ENCODE results near the gene GTPBP1. TPM values are rescaled to one million over a fixed set of nuclear protein-coding genes. Genes with fewer than 3 reads are reported as not detected.

Gene GTPBP1
- total RNA-seq, 1 donor from 2014 or later = 111 TPM

- Mint-ChIP-seq H3K27me3 (ENCODE audit: insufficient read depth) (no peaks in the 10 kb centered on the region), H3K4me3 (no peak overlapping the region), H3K36me3 (ENCODE audit: low read depth) (peaks cover 44% of the 10 kb centered on the region), H3K4me1 (ENCODE audit: low read depth) (peaks cover 39% of the 10 kb centered on the region), H3K27ac (no peak overlapping the region), H3K9me3 (no peaks in the 10 kb centered on the region)
- intact Hi-C loops (cut with micrococcal nuclease) = no loop called here
- no peak for DNase-seq (ENCODE audit: low spot score)
These were observed 26.6 kb downstream of the GTPBP1 start for GRCh38 chr22:38732251-38732815.

- no peak for DNase-seq (ENCODE audit: low spot score)
- Mint-ChIP-seq H3K9me3 (no peaks in the 10 kb centered on the region), H3K27ac (peak overlapping the region; percentile 70), H3K27me3 (ENCODE audit: insufficient read depth) (no peaks in the 10 kb centered on the region), H3K36me3 (ENCODE audit: low read depth) (peaks cover 46% of the 10 kb centered on the region), H3K4me1 (ENCODE audit: low read depth) (peaks cover 49% of the 10 kb centered on the region), H3K4me3 (no peak overlapping the region)
- intact Hi-C loops (cut with micrococcal nuclease) = no loop called here
These were observed 27.6 kb downstream of the GTPBP1 start for GRCh38 chr22:38733329-38733723.

GRCh38 chr22:38733724-38734381 is 28.1 kb downstream of the GTPBP1 start:
- intact Hi-C loops (cut with micrococcal nuclease) = no loop called here
- Mint-ChIP-seq H3K4me1 (ENCODE audit: low read depth) (peaks cover 50% of the 10 kb centered on the region), H3K36me3 (ENCODE audit: low read depth) (peaks cover 47% of the 10 kb centered on the region), H3K9me3 (no peaks in the 10 kb centered on the region), H3K27ac (peak overlapping the region; percentile 70), H3K27me3 (ENCODE audit: insufficient read depth) (no peaks in the 10 kb centered on the region), H3K4me3 (no peak overlapping the region)
- DNase-seq (ENCODE audit: low spot score) = no peak

GRCh38 chr22:38734421-38735100 is 28.8 kb downstream of the GTPBP1 start:
- Mint-ChIP-seq H3K4me1 (ENCODE audit: low read depth) (peaks cover 50% of the 10 kb centered on the region), H3K9me3 (no peaks in the 10 kb centered on the region), H3K27me3 (ENCODE audit: insufficient read depth) (no peaks in the 10 kb centered on the region), H3K27ac (peak overlapping the region; percentile 67), H3K36me3 (ENCODE audit: low read depth) (peaks cover 45% of the 10 kb centered on the region), H3K4me3 (no peak overlapping the region)
- intact Hi-C loops (cut with micrococcal nuclease) = no loop called here
- no peak for DNase-seq (ENCODE audit: low spot score)

- H3K4me3 Mint-ChIP-seq = no peak overlapping the region
- no peaks in the 10 kb centered on the region for H3K9me3 Mint-ChIP-seq
- H3K27ac Mint-ChIP-seq = peak overlapping the region; percentile 67
- intact Hi-C loops (cut with micrococcal nuclease) = no loop called here
- no peak for DNase-seq (ENCODE audit: low spot score)
- H3K36me3 Mint-ChIP-seq (ENCODE audit: low read depth) = peaks cover 49% of the 10 kb centered on the region
- H3K27me3 Mint-ChIP-seq (ENCODE audit: insufficient read depth) = no peaks in the 10 kb centered on the region
- peaks cover 50% of the 10 kb centered on the region for H3K4me1 Mint-ChIP-seq (ENCODE audit: low read depth)
These were observed 29.4 kb downstream of the GTPBP1 start for GRCh38 chr22:38735126-38735464.

GRCh38 chr22:38735465-38736256 is 29.9 kb downstream of the GTPBP1 start:
- Mint-ChIP-seq H3K27ac (peak overlapping the region; percentile 67), H3K4me3 (no peak overlapping the region), H3K36me3 (ENCODE audit: low read depth) (peaks cover 46% of the 10 kb centered on the region), H3K27me3 (ENCODE audit: insufficient read depth) (no peaks in the 10 kb centered on the region), H3K9me3 (no peaks in the 10 kb centered on the region), H3K4me1 (ENCODE audit: low read depth) (peaks cover 50% of the 10 kb centered on the region)
- DNase-seq (ENCODE audit: low spot score) = no peak
- intact Hi-C loops (cut with micrococcal nuclease) = no loop called here

- Mint-ChIP-seq H3K27ac (peak overlapping the region; percentile 67), H3K36me3 (ENCODE audit: low read depth) (peaks cover 46% of the 10 kb centered on the region), H3K27me3 (ENCODE audit: insufficient read depth) (no peaks in the 10 kb centered on the region), H3K4me1 (ENCODE audit: low read depth) (peaks cover 50% of the 10 kb centered on the region), H3K9me3 (no peaks in the 10 kb centered on the region), H3K4me3 (no peak overlapping the region)
- DNase-seq (ENCODE audit: low spot score) = no peak
- intact Hi-C loops (cut with micrococcal nuclease) = no loop called here
These were observed 30.5 kb downstream of the GTPBP1 start for GRCh38 chr22:38736257-38736570.

GRCh38 chr22:38737302-38738060 is 31.7 kb downstream of the GTPBP1 start:
- peaks cover 50% of the 10 kb centered on the region for H3K36me3 Mint-ChIP-seq (ENCODE audit: low read depth)
- no peaks in the 10 kb centered on the region for H3K27me3 Mint-ChIP-seq (ENCODE audit: insufficient read depth)
- peaks cover 50% of the 10 kb centered on the region for H3K4me1 Mint-ChIP-seq (ENCODE audit: low read depth)

GRCh38 chr22:38738475-38739070 is 32.8 kb downstream of the GTPBP1 start:
- Mint-ChIP-seq H3K4me3 (no peak overlapping the region), H3K36me3 (ENCODE audit: low read depth) (peaks cover 54% of the 10 kb centered on the region), H3K4me1 (ENCODE audit: low read depth) (peaks cover 44% of the 10 kb centered on the region), H3K27me3 (ENCODE audit: insufficient read depth) (no peaks in the 10 kb centered on the region), H3K9me3 (no peaks in the 10 kb centered on the region), H3K27ac (peak overlapping the region; percentile 63)
- intact Hi-C loops (cut with micrococcal nuclease) = no loop called here
- no peak for DNase-seq (ENCODE audit: low spot score)

More at GRCh38 chr22:38737302-38738060, 31.7 kb downstream of the GTPBP1 start:
- Mint-ChIP-seq H3K9me3 (no peaks in the 10 kb centered on the region), H3K4me3 (no peak overlapping the region), H3K27ac (peak overlapping the region; percentile 61)
- intact Hi-C loops (cut with micrococcal nuclease) = no loop called here
- no peak for DNase-seq (ENCODE audit: low spot score)

GRCh38 chr22:38739300-38740055 is 33.7 kb downstream of the GTPBP1 start:
- Mint-ChIP-seq H3K4me3 (no peak overlapping the region), H3K4me1 (ENCODE audit: low read depth) (peaks cover 38% of the 10 kb centered on the region), H3K9me3 (no peaks in the 10 kb centered on the region), H3K27ac (no peak overlapping the region), H3K36me3 (ENCODE audit: low read depth) (peaks cover 51% of the 10 kb centered on the region), H3K27me3 (ENCODE audit: insufficient read depth) (no peaks in the 10 kb centered on the region)
- intact Hi-C loops (cut with micrococcal nuclease) = no loop called here
- DNase-seq (ENCODE audit: low spot score) = no peak

- intact Hi-C loops (cut with micrococcal nuclease) = no loop called here
- DNase-seq (ENCODE audit: low spot score) = no peak
- H3K9me3 Mint-ChIP-seq = no peaks in the 10 kb centered on the region
- peak overlapping the region; percentile 34 for H3K27ac Mint-ChIP-seq
- H3K36me3 Mint-ChIP-seq (ENCODE audit: low read depth) = peaks cover 51% of the 10 kb centered on the region
- H3K4me1 Mint-ChIP-seq (ENCODE audit: low read depth) = peaks cover 32% of the 10 kb centered on the region
- no peak overlapping the region for H3K4me3 Mint-ChIP-seq
- H3K27me3 Mint-ChIP-seq (ENCODE audit: insufficient read depth) = no peaks in the 10 kb centered on the region
These were observed 34.5 kb downstream of the GTPBP1 start for GRCh38 chr22:38740116-38740723.
